Activated CD4-positive, alpha-beta T cell treated with anti-CD3 and anti-CD28 coated beads, Interleukin-2, amount 50 U/mL, for 24 hours (primary cell): ENCODE results near the gene B4GALT5.
"Not testable (repeated sequence)": the region's sequence is repeated elsewhere in the genome, so short reads cannot be mapped to it uniquely, and the experiment has no call there.

ENCODE experiments used
- DNase-seq, 2 donors: peaks; one replicate each; pipeline ENCODE4 v3.0.0-alpha.2; 2020; ENCODE audit warnings: low read depth in 1 of 2, low spot score in 1 of 2

The B4GALT5 gene

DNA sequence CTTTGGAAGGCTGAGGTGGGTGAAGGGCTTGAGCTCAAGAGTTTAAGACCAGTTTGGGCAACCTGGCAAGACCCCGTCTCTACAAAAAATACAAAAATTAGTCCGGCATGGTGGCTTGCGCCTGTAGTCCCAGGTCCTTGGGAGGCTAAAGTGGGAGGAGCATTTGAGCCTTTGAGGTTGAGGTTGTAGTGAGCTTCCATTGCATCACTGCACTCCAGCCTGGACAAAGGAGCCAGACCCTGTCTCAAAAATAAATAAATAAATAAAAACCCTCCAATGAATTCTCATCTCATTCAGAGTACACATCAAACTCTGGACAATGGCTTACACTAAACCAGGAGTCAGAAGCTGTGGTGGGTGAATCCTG, 31.8 kb downstream of the B4GALT5 start:
- no peak for DNase-seq

DNA sequence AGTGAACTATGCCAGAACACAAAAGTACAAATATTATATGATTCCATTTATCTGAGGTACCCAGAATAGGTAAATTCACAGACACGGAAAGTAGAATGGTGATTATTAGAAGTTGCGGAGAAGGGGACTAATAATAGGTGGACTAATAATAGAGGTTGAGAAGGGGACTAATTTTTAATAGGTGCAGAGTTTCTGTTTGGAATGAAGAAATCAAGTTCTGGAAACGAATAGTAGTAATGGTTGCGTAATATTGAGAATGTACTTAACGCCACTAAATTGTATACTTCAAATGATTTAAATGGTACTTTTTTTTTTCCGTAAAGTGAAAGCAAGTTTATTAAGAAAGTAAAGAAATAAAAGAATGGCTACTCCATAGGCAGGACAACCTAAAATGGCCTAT, 33.2 kb downstream of the B4GALT5 start:
- DNase-seq: no peak

DNA sequence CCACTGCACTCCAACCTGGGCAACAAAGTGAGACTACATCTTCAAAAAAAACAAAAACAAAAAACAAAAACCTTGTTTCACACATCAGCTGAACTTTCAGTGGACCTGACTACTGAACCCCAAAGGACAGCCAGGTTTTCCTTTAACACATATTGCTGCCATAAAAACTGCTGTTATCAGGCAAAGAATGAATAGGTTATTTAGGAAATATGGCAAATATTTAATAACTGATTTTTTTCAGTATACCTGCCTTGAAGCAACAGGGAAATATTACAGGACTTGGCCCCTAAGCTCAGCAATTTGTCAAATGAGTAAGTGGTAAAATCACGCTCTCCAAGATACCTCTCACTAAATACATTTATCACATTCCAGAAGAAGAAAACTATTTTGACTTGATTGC, 34.0 kb downstream of the B4GALT5 start:
- DNase-seq: no peak

DNA sequence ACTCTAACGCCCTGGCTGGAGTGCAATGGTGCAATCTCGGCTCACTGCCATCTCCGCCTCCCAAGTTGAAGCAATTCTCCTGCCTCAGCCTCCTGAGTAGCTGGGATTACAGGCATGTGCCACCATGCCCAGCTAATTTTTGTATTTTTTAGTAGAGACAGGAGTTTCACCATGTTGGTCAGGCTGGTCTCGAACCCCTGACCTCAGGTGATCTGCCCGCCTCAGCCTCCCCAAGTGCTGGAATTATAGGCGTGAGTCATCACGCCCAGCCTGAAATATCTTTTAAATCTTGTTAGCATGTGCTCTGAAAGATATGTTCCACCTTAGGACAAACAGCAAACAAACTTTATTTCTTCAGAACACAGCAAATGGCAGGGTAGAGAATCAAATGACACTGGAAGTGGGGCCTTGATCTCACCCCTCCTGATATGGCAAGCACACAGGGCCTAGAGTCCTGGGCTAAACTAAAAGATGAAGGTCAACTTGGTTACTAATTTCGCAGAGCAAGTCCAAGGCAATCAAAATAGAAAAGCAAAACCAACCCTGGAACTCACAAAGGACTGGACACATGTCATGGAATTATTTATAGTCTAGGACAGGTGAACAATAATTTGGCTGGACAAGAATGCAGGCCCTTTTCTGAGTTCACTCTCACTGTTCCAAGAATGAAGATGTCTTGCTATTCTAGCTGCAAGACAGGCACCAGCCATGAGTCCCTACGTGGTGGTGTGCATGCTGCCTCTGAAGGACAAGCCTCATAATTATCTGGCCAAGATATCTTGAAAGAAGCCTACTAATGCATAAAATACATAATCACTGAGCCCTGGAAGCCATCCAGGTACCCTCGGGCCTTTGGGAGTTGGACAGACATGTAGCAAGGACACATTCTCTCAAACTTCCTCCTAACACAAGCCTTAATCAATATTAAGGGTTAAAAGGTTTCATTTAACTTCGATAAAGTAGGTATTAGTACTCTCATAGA, 35.6 kb downstream of the B4GALT5 start:
- no peak for DNase-seq

DNA sequence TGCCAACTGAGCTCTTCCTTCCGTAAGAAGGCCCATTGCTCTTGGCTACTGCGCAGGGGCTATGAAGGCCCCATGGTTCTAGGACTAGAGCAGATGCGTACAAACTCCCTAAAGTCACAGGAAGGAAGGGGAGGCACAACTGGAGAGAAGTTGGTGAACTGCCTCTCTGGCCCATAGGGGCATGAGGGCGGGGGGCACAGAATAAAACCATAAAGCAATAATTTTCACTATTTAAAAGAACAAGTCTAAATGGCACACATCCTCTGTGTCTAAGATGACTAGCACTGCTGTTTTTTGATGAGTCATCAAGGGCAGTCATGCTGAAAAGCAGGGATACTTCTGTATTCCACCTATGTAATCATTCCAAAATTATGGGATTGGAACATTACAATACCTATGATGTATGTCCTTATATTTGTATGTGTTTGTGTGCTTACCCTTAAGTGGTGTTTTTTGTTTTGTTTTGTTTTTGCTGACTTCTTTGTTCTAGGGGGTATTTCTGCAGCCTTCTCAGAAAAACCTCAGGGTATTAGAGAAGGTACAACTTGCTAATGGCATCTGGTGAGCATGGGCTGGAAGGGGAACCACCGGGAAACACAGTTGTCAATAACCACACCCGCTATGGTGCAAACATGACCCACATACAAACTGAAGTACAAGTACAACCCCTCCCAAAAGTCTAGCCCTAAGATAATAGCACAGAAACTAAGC, 36.9 kb downstream of the B4GALT5 start:
- DNase-seq: no peak

DNA sequence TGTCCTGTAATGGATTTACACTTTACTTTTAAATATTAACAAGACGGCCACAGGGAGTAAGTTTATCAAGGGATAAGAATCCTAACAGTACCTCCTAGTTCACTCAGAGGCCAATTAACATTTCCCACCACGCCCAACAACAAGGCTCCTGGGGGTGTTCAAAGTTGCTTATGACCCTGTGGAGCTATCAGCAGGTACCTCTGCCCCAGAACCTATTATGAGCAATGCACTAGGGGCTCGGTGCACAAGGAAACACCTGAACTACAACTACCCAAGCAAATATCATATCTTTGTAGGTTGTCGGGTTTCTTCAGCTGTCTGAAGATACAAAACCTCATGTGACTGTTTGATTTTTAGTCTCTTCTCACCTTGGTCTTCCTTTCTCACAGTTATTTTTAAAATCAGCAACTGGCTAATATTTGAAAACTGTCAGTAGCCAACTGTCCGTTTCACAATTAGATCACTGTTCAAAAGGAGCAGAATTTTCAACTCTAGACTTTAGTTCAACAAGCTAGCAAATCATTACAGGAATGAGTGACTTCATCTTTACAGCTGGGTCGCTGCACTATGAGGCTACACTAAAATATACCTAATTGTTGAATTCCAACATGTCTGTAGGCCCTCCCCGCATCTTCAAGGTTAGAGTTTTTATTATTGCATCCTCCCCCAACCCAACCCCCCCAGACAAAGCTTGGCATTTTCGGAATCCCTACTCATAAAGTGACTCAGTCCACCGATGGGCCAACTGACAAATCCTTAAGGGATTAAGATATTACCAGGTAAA, 38.1 kb downstream of the B4GALT5 start:
- no peak for DNase-seq

DNA sequence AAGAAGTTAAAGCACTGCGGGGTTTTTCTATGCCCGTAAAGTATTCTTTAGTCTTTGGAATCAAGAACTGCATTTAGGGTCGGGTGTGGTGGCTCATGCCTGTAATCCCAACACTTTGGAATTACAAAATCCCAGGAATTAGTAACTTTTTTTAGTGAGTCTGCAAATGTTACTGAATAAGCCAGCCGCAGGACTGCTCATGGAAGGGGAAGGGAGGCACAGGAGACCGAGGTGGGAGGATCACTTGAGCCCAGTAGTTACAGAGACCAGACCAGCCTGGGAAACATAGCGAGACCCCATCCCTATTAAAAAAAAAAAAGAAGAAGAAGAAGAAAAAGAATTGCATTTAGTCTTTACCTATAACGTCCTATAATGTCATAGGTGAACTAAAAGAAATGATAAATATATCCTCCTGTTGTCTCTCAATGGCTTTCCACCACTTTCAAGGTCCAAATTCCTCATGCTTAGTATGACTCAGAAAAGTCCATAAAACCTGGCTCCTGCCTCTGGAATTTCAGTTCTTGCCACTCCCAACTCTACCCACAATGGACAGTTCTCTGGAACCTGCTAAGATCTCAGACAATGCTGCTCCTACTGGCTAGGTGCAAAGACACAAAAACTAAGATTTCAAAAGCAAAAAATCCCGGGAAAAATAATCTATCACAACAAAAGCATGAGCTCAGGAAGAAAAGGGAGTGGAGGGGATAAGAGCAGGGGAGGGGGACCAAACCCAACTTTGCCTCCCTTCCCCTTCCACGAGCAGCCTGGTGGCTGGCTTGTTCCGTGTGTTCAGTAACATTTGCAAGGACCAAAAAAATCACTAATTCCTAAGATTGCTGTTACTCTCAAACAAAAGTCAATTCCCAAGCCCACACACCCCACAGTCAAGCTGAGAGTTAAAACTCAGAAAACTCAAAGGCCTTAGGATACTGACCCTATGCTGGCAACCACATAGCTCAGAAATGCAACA, 39.0 kb downstream of the B4GALT5 start:
- no peak for DNase-seq

DNA sequence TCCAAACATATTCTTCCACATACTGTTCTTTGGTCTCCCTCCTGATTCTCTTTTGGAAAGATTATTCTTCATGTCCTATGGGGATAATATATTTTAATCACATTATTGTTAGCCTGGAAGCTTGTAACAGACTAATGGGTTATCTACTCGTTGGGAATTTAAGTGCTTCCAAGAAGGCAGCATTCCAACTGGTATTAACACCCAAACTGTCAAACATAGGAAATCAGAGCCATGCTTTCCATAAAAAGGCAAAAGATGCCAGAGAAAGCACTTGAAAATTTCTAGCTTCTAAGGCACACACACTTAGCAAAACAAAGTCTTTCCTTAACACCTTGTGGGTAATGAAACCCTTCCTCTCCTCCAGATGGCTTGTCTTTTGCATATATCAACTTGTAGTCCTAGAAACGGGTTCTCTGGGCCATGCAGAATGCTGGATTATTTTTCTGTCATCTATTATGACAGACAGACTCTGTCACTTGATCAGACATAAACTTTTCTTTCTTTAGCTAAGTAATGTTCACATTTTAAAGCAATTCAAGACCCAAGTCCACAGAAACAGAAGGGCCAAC, 41.5 kb downstream of the B4GALT5 start:
- no peak for DNase-seq

DNA sequence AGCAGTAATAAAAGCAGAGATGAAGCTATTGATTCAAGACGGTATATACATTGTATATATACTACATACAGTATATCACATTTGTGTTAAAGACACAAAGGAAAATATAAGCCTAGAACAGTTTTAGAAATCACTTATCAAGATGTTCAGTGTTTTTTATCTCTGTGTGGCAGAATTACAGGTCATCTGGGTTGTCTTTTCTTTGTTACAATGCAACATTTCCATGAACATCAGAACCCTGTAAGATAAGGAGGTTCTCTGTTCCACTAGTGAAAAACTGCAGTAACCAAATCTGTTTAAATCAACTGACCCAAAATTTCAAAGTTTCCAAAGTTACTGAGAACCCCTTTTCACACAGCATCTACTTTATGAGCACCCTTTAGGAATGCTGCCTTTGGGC, 42.2 kb downstream of the B4GALT5 start:
- DNase-seq: no peak

DNA sequence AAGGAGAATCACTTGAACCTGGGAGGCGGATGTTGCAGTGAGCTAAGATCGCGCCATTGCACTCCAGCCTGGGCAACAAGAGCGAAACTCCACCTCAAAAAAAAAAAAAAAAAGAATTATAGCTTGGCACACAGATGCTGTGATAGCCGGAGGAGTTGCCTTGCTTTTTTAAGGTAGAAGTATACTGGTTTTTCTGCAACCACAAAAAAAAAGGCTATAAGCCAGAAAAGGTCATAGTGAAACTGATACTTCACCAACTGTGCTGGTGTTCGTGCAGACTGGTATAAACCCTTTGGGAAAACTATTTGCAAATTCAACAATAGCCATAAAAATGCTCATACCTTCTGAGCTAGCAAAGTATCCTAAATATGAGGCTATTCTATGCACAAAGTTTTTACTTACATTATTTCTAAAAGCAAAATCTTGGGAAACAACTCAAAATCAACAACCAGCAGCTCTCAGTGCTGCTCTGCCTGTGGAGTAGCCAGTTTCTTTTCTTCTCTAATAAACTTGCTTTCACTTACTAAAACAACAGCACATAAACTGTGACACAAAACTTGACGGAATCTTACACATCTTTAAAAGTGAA, 44.0 kb downstream of the B4GALT5 start:
- no peak for DNase-seq

DNA sequence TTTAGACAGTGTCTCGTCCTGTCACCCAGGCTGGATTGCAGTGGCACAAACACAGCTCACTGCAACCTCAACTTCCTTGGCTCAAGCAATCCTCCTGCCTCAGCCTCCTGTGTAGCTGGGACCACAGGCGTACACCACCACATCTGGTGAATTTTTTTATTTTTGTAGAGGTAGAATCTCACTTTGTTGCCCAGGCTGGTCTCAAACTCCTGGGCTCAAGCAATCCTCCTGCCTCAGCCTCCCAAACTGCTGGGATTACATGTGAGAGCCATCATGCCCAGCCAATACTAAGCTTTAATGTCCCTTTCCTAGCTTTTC, 44.8 kb downstream of the B4GALT5 start:
- not testable (repeated sequence) for DNase-seq

DNA sequence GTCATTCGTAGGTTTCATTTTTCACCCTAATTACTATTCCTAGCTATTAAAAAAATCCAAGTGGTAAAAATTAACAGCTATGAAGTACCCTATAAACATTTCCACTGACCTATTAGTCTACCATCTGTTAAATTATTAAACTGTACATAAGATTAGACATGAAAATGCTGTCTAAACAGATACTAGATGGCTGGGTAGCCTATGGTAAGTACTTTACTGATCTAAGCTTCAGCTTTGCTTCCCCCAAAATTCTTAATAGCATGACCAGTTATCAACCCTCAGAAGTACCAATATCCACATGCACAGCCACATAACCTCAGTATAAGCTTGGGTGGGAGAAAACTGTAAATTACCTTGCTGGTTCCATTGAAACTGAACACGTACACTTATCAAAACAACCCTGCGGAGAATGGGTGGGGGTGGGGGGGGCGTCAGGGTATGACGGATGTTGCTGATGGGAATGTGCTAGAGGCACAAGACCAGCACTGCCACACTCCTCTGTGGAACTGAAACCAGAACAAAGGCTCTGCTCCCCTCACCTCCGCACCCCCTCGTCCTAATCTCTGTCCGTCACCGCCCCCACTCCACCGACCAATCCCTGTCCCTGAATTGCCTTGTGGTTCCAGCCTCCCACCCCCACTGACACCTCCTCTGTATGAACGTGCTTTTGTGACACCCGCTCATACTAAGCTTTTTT, 45.3 kb downstream of the B4GALT5 start:
- DNase-seq: peak in 1 of 2 donors; percentile 18

DNA sequence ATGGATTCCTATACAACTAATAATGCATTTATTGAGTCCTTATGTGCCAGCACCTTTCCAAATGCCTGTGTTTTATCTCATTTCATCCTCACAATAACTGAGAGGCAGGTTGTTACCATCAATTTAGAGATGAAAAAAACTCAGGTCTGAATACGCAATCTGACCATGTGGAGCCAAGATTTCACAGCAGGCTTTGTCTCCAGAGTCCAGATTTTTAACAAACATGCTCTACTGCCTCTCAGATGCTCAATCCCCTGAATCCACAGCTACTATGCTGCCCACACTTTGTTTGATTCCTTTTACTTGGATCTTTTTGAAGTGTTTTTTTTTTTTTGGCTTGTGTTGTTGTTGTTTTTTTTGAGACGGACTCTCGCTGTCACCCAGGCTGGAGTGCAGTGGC, 46.8 kb downstream of the B4GALT5 start:
- no peak for DNase-seq

DNA sequence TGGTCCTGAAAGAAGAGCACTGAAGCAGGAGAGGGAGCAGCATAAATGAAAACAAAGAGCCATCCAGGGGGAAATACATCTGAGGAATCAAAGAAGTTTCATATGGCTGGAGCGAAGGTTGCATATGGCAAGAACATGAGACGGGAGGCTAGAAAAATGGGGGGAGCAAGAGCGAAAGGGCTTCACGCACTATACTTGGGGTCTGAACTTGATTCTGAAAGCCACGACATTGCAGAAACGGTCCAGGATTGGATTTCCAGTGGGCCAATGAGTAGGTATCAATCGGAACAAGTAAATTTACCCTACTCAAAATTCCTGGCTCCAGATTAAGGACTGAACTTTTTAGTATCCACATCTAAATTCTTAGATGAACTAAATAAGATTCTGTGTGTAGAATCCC, 47.9 kb downstream of the B4GALT5 start:
- no peak for DNase-seq

DNA sequence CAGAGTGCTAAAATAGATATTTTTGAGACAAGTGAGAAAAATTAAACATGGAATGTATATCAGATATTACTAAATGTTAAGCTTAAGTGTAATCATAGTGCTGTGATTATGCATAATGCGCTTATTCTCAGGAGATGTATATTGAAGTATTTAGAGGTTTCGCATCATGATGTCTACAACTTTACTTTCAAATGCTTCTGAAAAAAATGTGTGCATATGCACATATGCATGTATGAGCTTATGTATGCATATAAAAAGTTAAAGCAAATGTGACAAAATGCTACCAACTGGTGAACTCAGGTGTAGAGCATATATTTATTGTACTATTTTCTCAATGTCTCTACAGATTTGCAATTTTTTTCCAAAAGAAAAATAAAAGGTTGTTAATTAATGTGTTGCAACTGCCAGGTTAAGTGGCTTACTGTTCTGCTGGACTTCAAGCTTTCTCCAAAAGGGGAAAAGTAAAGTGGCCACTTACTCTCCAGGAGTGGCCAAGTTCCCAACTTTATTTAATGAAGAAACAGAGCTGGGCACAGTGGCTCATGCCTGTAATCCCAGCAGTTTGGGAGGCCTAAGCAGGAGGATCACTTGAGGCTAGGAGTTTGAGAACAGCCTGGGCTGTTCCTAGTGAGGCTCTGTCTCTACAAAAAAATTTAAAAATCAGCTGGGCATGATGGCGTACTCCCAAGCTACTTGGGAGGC, 48.9 kb downstream of the B4GALT5 start:
- DNase-seq: no peak

DNA sequence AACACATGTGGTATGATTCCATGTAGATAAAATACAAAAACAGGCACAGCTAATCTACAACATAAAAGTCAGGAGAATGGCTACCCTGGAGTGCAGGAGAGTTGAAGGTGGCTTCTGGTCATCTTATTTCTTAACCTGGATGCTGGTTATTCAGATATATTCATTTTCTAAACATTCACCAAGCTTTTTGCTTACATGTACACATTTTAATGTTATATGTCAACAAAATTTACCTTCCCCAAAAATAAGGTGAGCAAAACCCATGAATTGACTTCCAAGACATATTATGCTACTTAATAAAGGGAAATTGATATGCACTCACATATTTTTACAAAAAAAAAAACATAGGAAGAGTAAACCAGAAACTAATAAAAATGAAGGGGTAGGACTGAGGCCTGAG, 50.6 kb downstream of the B4GALT5 start:
- no peak for DNase-seq

DNA sequence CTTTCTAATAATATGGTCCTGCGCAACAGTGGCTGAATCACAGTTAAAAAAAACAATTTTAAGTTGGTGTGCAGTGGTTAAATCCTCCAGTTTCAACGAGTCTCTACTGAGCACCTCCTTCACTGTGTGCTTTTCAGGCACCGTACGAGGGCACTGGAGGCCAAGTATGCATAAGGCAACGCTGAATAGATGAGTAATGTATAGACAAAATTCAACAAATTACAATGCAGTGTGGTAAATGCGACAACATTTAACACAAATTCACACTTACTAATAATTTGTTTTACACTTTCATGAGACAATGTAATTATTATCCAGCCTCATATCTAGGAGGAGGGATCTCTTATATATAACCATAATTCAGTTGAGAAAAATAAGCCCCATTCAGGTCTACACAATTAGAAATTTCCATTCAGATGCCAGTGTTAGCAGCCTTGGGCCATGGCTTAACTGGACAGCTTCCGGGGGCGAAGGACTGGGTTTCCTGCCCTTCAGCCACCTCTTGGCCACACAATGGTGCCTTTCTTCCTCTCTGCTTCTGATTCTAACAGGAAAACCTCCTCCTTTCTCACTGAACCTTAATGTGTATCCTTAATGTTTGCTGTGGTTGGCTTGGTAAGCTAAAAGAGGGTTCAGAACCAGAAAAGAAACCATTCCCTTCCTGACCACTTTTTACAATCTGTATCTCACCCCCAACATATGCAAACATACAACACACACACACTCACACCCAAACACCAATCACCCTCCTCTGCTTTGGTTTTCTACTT, 51.9 kb downstream of the B4GALT5 start:
- DNase-seq: no peak

DNA sequence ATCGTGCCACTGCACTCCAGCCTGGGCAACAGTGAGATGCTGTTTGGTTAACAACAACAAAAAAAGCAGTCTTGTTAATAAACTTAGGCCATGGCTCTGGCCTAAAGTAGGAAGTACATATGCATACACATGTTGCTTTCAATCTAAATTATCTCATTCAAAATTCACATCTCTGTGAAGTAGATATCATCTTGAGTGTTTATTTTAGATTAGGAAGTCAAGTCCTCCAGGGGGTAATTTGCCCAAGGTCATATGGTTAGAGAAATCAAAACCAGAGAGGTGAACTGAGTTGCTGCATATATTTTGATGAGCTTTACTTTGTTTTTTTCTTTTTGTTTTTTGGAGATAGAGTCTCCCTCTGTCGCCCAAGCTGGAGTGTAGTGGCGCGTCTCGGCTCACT, 52.8 kb downstream of the B4GALT5 start:
- DNase-seq: no peak
